NOMO-1 treated with DMSO at 0.1 percent for 48 hours (cell line): ENCODE data around the gene SLCO4A1.
A peak's percentile ranks its signal among the peaks of the same experiment; 100 is the strongest.

Experiments
- DNase-seq: peaks from one replicate; lab custom pipeline; 2025; ENCODE audit not compliant: unreplicated experiment; lab: John Stamatoyannopoulos, UW

The SLCO4A1 gene

DNA sequence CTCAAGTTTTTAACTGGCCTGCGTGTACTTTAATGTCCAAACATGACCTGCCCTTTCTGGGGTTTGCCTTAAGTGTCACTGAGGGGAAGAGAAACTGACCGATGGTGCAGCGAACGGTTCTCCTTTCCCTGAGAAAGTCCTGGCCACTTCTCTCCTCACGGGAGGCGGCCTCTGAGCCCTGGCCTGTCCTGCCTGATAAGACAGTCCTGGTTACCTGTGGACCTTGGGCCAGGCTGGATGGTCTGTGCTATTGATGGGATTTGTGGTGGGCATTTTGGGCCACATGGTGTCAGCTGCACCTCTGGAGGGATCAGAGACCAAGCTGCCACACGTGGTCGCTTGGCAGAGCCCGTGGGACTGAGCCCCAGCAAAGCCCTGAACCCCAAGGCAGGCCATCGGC lies 54.7 kb downstream of the SLCO4A1 start:
- peak; percentile 16 for DNase-seq

DNA sequence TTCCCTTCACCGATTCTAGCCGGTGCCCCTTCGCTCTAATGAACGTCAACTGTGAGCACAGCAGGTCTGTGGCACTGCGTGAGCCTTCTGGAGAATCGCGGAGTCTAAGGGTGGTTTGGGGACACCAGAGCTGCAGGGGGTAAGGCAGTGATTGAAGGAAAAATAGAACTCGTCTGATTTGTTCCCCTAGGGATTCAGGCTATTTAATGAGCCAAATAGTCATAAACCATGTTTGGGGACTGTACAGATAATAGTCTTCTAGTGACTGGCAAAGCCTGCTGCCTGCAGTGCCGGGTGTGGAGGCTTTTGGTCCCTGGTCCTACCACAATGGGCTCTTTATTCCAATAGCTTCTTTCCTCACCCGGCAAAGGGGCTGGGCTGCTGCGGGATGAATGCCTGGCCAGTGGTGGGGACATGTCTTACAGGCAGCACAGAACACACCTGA lies 55.2 kb downstream of the SLCO4A1 start:
- no peak for DNase-seq

DNA sequence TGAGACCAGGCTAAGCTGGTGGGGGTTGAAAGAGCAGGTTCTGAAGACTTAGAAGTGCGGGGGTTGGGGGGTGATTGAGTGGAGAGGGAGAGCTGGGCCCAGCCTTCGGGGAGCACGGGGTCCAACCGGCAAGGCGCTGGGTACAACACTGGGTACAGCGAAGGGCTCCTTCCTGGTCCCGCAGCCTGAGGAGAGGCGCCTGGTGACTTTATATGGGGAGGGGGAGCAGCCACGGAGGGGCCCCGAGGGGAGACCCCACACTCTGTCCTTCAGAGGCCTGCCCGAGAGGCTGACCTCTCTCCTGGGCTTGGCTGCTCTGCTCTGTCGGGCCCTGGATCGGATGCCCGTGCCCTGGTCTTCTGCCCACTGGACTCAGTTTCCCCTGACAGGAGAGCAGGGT lies 55.9 kb downstream of the SLCO4A1 start:
- no peak for DNase-seq

DNA sequence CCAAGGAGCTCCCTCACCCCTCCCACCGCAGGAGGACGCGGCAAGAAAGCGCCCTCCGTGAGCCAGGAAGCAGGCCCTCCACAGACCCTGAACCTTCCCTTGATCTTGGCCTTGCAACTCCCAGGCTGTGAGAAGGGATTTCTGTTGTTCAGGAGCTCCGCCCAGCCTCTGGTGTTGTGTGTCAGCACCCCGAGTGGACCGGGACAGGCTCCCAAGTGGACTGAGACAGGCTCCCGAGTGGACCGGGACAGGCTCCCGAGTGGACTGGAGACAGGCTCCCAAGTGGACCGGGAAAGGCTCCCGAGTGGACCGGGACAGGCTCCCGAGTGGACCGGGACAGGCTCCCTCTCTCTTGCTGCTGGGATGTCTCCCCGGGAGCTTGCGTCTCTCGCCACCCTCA lies 57.0 kb downstream of the SLCO4A1 start:
- DNase-seq = no peak

DNA sequence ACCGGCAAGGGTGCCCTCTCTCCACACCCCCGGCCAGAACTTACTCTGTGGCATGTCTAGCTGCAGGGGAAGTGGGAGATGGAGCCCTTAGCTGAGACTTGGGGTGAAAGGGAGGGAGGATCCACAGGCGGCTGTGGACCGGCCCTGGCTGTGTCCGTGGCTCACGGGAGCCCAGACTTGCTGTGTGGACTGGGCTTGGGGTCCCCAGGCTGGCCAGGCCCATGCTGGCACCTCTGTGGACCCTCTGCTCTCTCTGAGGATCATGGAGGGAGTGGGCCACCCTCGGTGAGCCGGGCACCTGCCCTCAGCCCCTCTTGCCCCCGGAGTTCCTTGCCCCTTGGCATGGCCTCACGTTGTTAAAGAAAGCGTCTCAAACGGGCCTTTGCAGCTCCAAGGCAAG lies 57.4 kb downstream of the SLCO4A1 start:
- DNase-seq = no peak

DNA sequence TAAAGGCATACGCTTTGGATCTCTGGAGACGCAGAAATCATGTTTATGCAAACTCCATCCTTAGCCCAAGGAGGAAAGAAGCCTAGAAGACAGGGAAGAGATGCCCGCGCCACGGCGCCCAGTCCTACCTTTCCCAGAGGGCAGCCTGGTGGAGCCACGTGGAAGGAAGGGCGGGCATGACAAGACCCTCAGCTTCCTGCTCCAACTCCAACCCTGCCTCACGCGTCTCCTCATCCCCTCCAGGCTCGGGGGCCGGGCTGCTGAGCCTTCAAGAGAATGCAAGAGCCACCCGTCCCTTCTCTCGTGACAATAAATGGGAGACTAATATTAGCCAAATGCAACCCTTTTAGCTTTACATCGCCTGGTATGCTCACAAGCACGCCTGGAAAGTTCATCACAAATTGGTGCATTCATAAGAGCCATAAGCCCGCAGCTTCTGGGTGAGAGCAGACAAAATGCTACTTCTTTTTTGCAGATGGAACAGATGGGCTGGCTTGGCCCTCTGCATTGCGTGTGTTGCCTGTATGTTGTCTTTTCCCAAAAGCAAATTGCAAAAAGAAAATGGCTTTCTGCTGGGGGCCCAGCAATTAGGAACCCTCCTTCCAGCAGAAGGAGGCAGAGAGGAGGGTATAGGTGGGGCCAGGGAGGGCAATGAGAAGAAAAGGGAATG lies 58.1 kb downstream of the SLCO4A1 start:
- DNase-seq = no peak

DNA sequence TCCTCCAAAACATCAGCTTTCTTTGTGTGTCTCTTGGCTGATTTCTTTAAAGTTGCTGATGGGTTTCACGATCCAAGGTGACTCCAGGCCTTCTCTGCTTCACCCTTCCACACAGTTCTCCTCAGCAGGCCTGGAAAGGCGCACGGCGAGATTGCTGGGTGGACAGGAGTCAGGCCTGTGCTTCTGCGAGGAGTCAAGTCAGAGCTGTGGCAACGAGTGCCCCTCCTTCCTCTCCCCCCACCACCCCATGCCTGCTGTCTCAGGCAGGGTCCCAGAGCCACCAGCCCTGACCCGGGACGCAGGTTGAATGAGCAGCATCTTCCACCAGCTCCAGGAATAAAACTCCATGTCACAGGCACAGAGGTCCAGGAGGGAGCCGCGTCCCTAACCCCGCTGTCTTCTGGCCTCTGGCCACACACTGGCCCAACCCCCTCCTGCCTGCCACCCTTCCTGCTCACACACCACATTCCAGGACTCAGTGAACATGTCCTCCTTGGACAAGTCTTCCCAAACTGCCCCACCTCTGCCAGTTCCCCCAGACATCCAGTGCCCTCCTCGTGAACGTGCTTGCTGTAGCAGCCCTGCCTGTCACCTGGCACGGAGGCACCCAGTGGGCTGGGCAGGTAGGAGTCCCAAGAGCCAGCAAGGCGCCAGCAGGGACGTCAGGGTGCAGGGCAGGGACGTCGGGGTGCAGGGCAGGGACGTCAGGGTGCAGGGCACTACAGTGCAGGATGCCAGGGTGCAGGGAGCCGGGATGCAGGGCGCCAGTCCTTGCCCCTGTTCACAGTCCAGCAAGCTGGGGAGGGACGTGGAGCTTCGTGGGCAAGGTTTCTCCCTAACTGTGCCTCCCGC lies 59.1 kb downstream of the SLCO4A1 start:
- no peak for DNase-seq

DNA sequence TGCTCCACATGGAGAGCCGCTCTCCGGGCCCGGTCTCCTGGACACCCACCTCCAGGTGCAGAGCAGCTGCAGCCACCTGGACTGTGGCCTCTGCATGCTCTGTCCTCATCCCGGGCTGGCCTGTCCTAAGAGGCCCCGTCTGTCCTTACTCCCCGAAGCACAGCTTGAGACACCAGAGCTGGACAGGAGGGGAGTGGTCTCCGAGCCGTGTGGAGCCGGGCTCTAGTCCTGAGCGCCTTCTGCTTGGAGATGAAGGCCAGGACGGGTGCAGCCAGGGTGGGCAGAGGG lies 59.7 kb downstream of the SLCO4A1 start:
- no peak for DNase-seq

DNA sequence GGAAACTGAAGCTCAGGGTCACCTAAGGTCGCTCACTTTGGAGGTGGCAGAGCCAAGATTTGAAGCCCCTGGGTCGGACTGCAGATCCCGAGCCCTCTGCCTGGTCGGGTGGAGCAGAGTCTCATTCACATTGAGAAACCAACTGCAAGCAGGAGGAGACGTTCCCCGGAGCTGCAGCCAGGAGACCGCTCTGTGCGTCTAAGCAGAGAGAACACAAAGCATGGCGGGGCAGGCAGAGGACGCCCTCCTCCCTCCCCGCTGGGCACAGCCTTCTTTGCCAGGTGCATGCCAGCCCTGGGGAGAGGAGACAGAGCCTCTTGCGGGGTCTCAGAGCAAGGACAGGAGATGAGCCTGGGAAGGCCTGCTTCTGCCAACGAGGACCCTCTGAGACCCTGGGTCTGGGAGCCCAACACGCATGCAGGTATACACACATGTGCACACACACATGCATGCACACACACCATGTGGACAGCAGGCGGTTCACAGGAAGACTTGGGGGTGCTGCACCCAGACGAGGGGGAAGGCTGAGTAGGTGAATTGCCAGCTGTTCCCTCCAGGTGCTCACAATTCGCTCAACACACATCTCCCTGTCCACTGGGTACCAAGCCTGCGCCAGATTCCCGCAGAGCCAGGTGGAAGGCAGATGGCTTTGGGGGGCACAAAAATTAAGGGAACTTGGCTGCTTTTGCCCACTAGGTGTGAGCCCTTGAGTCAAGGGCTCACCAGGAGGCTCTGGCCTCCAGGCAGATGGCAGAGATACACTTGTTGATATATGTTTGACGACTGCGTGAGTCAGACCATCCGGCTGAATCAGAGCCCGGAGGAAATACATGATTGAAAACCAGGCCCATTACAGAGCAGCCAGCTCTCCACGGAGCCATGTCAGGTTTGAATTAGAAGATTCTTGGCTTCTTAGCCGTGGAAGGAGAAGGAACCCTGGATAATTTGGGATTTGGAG lies 60.9 kb downstream of the SLCO4A1 start:
- DNase-seq = peak; percentile 63

DNA sequence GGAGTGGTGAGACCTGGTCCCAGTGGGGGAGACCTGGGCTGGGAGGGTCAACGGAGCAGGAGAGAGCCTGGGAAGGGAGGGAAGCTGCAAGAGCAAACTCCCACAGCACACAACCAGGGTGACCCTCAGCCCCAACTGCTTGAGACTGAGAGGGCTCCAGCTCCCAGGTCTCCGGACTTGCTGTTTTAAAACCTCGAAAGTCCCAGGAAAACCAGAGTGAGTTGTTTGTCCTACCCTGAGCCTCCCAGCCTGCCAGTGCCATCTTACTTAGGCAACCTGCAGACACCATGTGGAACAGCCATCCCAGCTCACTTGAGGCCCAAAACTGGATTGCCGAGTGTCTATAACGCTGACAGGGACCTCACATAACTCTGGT lies 61.5 kb downstream of the SLCO4A1 start:
- no peak for DNase-seq

DNA sequence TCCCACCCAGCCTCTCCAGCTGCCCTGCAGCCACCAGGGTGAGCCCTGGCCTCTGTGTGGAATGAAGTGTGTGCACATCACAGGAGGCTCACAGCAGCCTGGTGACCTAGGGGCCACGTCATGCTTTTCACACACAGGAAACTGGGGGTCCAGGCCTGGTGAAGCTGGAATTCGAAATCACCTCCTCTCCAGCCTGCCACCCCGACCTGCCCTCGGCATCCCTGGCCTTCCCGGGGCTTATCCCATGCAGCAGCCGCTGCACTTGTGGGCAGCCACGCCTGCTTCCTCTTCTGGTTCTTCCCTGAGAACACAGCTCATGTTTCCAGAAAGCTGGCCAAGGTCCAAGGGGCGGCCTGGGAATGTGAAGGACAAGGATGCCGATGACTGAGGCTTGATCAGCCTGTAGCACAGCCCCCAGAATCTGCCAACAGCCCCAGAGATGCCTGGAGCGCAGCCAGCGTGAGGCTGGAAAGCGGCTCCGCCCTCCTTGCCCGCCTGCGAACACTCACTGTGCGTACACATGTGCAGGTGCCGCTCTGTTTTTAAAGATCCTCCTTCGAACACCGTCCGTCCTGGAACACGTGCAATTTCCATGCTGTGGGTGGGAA lies 62.1 kb downstream of the SLCO4A1 start:
- no peak for DNase-seq

DNA sequence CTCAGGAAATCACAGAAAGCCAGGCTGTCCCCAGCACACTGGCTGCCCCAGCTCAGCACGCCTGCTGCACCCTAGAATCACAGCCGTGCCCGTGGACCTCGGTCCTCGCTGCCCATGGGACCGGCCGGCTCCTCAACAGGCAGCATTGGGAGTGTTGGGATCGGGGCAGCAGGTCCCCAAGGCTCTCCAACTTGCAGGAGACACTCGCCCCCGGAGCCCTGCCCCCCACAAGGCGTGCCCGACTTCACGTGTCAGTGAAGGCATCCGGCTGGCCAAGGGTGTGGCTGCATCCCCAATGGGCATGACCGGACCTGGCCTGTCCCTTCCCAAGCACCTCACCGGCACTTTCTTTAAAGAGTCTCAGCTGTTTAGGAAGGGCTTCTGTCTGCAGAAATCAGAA lies 63.3 kb downstream of the SLCO4A1 start:
- DNase-seq = no peak

DNA sequence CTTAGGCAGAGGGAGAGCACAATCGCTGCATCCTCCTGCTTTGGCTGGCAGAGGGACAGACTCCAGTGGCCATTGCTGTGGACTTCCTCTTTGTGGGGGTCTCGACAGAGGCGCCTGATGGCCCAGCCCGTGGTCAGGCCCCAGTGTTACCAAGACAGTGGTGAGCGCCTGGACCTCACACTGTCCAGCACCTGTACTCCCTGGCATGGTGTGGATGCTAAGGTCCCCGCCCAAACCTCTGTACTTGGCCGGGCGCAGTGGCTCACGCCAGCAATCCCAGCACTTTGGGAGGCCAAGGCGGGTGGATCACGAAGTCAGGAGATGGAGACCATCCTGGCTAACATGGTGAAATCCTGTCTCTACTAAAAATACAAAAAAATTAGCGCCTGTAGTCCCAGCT lies 64.0 kb downstream of the SLCO4A1 start:
- no peak for DNase-seq

DNA sequence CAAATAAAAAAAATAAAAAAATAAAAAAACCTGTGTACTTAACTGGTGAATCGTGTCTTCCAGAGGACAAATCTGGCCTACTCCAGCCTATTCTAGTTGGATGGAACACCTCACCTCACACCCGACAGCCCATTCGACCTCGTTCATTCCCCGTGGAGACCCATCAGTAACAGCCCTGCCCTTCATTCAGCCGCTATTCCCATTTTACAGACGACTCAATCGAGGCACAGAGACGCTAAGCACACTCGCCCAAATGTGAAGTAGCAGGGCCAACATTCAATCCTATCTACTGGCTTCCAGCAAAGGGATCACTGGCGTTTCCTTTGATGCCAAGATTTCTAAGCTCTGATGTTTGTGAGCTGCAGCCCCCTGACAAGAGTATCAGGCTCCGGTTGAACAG lies 64.6 kb downstream of the SLCO4A1 start:
- no peak for DNase-seq

DNA sequence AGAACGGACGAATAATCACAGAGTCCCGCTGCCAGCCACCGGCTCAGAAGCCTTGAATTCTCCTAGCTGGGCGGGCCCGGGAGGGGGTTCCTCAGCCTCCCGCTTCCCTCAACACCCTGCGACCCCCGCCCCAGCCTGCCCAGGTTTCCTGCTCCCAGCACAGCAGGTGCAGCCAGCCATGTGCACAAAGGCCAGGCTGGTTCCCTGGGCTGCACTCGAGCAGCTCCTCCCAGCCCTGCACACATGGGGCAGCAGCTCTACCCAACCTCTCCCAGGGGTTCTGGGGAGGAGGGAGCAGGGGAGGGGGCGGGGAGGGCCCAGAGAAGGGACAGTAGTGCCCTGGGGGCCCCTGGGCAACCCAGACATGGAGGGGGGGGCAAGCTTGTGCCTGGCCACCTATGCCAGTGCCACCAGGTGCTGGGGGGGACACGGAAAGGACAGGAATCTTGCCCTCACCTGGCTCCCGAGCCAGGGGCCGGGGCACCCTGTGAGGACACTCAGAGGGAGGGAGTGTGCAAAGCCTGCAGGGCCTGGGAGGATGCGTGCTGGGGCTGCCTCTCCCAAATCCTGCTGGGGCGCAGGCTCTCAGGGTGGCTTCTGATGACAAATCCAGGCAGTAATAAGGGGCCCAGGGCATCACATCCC lies 65.1 kb downstream of the SLCO4A1 start:
- no peak for DNase-seq

DNA sequence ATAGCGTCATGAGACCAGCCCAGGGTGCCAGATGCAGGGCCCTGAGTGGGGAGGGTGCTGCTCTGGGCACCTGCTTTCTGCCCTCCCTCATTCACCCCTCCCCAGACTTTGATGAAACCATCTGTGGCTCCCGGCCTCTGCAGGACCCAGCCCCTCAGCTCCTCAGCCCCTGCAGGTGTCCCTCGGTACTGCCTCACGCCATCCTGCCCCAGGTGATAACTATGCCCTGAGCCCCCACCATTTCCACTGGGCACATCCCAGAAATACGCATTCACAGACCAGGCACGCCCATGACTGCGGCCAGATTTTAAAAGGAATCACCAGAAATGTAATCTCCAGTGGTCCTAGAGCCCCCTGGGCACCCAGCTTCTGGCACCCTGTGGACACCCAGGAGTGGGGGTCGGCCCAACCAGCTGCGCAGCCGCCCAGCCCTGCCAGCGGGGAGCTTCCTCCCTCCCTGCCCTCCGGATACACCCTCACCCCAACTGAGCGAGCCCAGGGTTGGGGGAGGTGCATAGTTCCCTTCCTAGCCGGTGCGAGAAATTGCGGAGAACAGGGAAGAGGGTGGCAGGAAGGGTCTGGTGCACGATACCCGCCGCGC lies 65.7 kb downstream of the SLCO4A1 start:
- DNase-seq = peak; percentile 7

DNA sequence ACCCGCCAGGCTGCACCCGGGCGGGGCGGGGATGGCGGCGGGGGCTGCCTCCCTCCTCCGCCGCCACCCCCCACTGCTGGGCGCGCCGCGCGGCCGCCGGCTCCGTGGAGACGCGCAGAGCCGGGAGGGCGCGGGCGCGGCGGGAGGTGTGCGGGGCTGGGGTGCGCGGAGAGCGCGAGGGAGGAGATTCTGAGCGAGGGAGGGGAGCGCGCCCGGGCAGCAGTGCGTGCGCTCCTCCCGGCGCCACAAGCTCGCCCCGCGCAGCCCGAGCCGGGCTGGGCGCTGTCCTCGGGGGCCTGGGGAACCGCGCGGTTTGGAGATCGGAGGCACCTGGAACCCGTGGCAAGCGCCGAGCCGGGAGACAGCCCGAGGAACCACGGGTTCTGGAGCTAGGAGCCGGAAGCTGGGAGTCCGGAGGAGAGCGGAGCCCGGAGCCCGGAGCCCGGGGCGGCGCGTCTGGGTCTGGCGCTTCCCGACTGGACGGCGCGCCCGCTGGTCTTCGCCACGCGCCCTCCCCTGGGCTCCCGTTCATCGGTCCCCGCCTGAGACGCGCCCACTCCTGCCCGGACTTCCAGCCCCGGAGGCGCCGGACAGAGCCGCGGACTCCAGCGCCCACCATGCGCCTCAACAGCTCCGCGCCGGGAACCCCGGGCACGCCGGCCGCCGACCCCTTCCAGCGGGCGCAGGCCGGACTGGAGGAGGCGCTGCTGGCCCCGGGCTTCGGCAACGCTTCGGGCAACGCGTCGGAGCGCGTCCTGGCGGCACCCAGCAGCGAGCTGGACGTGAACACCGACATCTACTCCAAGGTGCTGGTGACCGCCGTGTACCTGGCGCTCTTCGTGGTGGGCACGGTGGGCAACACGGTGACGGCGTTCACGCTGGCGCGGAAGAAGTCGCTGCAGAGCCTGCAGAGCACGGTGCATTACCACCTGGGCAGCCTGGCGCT lies 66.6 kb downstream of the SLCO4A1 start, which contains the start of gene NTSR1:
NTSR1 (plus strand) TSS at position 246 of the 946 bp plus-strand sequence; CDS start at position 618, 372 bp downstream.
- DNase-seq = peak; percentile 30

DNA sequence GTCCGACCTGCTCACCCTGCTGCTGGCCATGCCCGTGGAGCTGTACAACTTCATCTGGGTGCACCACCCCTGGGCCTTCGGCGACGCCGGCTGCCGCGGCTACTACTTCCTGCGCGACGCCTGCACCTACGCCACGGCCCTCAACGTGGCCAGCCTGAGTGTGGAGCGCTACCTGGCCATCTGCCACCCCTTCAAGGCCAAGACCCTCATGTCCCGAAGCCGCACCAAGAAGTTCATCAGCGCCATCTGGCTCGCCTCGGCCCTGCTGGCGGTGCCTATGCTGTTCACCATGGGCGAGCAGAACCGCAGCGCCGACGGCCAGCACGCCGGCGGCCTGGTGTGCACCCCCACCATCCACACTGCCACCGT lies 67.2 kb downstream of the SLCO4A1 start:
- DNase-seq = no peak

DNA sequence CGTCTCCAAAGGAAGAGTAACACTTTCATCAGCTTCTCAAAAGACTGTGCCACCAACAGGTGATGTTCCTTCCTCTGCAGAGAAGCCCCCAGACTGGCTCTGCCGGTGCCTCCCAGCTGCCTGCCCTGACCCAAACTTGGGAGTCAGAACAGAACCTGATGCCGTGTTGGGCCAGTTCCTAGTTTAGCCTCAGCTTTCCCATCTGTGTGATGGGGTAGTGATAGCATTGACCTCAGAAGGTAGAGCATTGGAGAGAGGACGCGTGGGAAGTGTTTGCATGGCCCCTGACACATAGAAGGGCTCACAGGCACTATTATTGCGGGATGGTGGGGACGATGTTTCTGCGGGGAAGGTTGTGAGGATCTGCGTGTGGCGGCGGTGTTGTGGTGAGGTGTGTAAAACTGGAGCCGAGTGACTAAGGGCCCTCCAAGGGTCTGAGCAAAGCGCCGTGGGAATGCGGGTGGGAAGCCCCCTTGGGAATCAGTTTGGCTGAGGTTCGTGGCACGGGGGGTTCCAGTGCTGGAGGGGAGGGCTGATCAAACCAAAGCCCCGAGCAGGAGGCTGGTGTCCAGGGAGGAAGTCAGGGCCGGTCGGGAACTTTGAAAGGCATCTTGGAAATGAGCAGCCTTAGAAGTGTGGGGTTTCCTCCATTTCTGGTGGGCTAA lies 68.0 kb downstream of the SLCO4A1 start:
- no peak for DNase-seq
